ENCODE measurements around the gene POP5. TPM values are rescaled to one million over a fixed set of nuclear protein-coding genes. Genes with fewer than 3 reads are reported as not detected.
A peak's percentile ranks its signal among the peaks of the same experiment; 100 is the strongest.
"Not testable (repeated sequence)": the region's sequence is repeated elsewhere in the genome, so short reads cannot be mapped to it uniquely, and the experiment has no call there.

Gene POP5
- total and polyA plus RNA-seq, 7 experiments from 2014 or later: 42.9 to 141 (median 78.4) TPM

DNA sequence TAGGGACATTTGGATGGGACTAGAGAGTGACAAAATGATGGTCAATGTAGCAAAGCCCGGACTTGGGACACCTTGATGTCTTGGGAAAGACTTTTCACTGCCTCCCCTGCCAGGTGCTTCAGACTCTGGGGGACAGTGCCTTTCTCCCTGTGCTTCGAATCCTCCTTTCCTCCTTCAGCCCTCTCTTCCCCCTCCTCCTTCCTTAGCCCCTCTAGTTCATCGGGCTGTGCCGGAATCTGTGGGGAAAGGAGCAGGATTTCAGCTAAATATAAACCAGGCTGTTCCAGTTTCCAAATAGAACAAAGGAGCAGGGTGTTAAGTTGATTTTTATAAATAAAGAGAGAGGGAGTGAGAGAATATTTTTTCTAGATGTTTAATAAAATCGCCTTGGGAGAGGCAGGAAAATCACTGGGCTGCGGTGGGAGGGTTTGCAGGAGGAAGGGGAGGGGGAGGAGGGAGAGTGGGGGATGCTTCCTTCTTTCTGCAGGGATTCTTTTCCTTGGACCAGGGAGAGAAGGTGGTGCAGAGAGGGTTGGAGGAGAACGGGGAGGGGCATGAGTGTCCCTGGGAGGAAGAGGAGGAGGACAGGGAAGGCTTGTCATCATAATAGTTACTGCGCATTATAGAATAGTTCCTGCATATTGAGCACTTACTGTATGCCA is 37.9 kb upstream of the POP5 start:
- H3K4me1 Mint-ChIP-seq: no peaks in the 10 kb centered on the region
- Histone ChIP-seq H3K27me3 (ENCODE audit: control insufficient read depth in 2 of 2, insufficient read depth in 2 of 2, low read length in 2 of 2) (no peaks in the 10 kb centered on the region), H3K36me3 (ENCODE audit: control insufficient read depth in 2 of 3, insufficient read depth in 3 of 3, low read length in 3 of 3) (no peaks in the 10 kb centered on the region), H3K27ac (ENCODE audit: low read depth, low read length) (no peak overlapping the region), H3K4me3 (ENCODE audit: low read length) (no peak overlapping the region), H3K9me3 (ENCODE audit: control insufficient read depth in 2 of 3, low read length in 3 of 3) (no peaks in the 10 kb centered on the region), H3K4me1 (ENCODE audit: control insufficient read depth in 2 of 2, insufficient read depth in 2 of 2, low read length in 2 of 2) (no peaks in the 10 kb centered on the region)
- ChIA-PET POLR2A (interaction anchor here (0.6 kb wide), 1 partner anchor 29 kb away, joined by 3 read pairs; no protein-coding TSS in a partner anchor), CTCF (no interaction called here)
- no peak overlapping the region for H3K4me3 Mint-ChIP-seq
- H3K9me3 Mint-ChIP-seq: peaks cover 0 to 5% (median 0%) of the 10 kb centered on the region in 11 donors
- peaks cover 18 to 33% (median 25%) of the 10 kb centered on the region in 5 donors for H3K27me3 Mint-ChIP-seq
- peaks cover 0 to 4% (median 0%) of the 10 kb centered on the region in 5 donors for H3K36me3 Mint-ChIP-seq
- intact Hi-C loops (cut with micrococcal nuclease): no loop called here
- ATAC-seq (no peak), DNase-seq (no peak)
- H3K27ac Mint-ChIP-seq: no peak overlapping the region

DNA sequence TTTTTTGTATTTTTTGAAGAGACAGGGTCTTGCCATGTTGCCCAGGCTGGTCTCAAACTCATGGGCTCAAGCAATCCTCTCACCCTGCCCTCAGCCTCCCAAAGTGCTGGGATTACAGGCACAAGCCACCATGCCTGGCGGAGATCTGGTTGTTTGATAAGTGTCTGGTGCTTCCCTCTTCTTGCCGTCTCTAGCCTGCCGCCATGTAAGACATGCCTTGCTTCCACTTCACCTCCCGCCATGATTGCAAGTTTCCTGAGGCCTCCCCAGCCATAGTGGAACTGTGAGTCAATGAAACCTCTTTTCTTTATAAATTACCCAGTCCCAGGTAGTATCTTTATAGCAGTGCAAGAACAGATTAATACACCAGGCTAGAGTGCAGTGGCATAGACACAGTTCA is 36.6 kb upstream of the POP5 start:
- CTCF ChIA-PET: interaction anchor here (0.6 kb wide), 1 partner anchor 15 kb away, joined by 3 read pairs; no protein-coding TSS in a partner anchor

DNA sequence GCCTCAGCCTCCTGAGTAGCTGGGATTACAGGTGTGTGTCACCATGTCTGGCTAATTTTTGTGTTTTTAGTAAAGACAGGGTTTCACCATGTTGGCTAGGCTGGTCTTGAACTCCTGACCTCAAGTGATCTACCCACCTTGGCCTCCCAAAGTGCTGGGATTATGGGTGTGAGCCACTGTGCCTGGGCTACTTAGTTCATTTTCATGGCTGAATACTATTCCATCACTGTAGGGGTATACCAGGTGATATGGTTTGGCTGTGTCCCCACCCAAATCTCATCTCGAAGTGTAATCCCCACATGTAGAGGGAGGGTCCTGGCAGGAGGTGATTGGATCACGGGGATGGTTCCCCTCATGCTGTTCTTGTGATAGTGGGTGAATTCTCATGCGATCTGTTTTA is 36.0 kb upstream of the POP5 start:
- ATAC-seq; H3K4me1 ChIP-seq (ENCODE audit: control insufficient read depth in 2 of 2, insufficient read depth in 2 of 2, low read length in 2 of 2); H3K27ac ChIP-seq (ENCODE audit: low read depth, low read length); H3K9me3 ChIP-seq (ENCODE audit: control insufficient read depth in 2 of 3, low read length in 3 of 3); H3K27me3 ChIP-seq (ENCODE audit: control insufficient read depth in 2 of 2, insufficient read depth in 2 of 2, low read length in 2 of 2); H3K4me3 Mint-ChIP-seq; H3K4me1 Mint-ChIP-seq; H3K36me3 ChIP-seq (ENCODE audit: control insufficient read depth in 2 of 3, insufficient read depth in 3 of 3, low read length in 3 of 3); POLR2A ChIA-PET; DNase-seq; H3K4me3 ChIP-seq (ENCODE audit: low read length); H3K27ac Mint-ChIP-seq; H3K9me3 Mint-ChIP-seq; H3K36me3 Mint-ChIP-seq; intact Hi-C loops (cut with micrococcal nuclease): not testable (repeated sequence)
- peaks cover 18 to 30% (median 26%) of the 10 kb centered on the region in 5 donors for H3K27me3 Mint-ChIP-seq
- CTCF ChIA-PET: interaction anchor here (0.6 kb wide), 1 partner anchor 14 kb away, joined by 3 read pairs; no protein-coding TSS in a partner anchor

More for the DNA sequence above, 36.6 kb upstream of the POP5 start:
- ATAC-seq; H3K27ac Mint-ChIP-seq; H3K36me3 ChIP-seq (ENCODE audit: control insufficient read depth in 2 of 3, insufficient read depth in 3 of 3, low read length in 3 of 3); H3K36me3 Mint-ChIP-seq; H3K9me3 Mint-ChIP-seq; H3K9me3 ChIP-seq (ENCODE audit: control insufficient read depth in 2 of 3, low read length in 3 of 3); H3K27me3 ChIP-seq (ENCODE audit: control insufficient read depth in 2 of 2, insufficient read depth in 2 of 2, low read length in 2 of 2); POLR2A ChIA-PET; H3K27ac ChIP-seq (ENCODE audit: low read depth, low read length); intact Hi-C loops (cut with micrococcal nuclease); H3K4me3 Mint-ChIP-seq; H3K4me1 Mint-ChIP-seq; H3K4me1 ChIP-seq (ENCODE audit: control insufficient read depth in 2 of 2, insufficient read depth in 2 of 2, low read length in 2 of 2); DNase-seq; H3K4me3 ChIP-seq (ENCODE audit: low read length): not testable (repeated sequence)
- H3K27me3 Mint-ChIP-seq: peaks cover 18 to 33% (median 26%) of the 10 kb centered on the region in 5 donors

DNA sequence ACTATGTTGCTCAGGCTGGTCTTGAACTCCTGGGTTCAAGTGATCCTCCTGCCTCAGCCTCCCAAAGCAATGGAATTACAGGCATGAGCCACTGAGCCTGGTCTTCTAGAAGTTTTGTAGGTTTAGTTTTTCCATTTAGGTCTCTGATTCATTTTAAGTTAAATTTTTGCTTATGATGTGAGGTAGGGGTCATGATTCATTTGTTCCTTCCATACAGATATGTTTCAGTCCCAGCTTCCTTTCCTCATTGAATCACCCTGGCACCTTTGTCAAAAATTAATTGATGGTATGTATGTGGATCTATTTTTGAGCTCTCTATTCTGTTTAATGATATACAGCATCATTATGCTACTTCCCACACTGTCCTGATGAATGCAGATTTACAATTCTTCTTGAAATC is 33.6 kb upstream of the POP5 start:
- Histone ChIP-seq H3K4me3 (ENCODE audit: low read length) (no peak overlapping the region), H3K27me3 (ENCODE audit: control insufficient read depth in 2 of 2, insufficient read depth in 2 of 2, low read length in 2 of 2) (no peaks in the 10 kb centered on the region), H3K27ac (ENCODE audit: low read depth, low read length) (no peak overlapping the region), H3K9me3 (ENCODE audit: control insufficient read depth in 2 of 3, low read length in 3 of 3) (no peaks in the 10 kb centered on the region), H3K36me3 (ENCODE audit: control insufficient read depth in 2 of 3, insufficient read depth in 3 of 3, low read length in 3 of 3) (no peaks in the 10 kb centered on the region), H3K4me1 (ENCODE audit: control insufficient read depth in 2 of 2, insufficient read depth in 2 of 2, low read length in 2 of 2) (no peaks in the 10 kb centered on the region)
- intact Hi-C loops (cut with micrococcal nuclease): no loop called here
- H3K4me1 Mint-ChIP-seq: no peaks in the 10 kb centered on the region
- POLR2A ChIA-PET: interaction anchor here (0.8 kb wide), 1 partner anchor 86 kb away, joined by 3 read pairs; no protein-coding TSS in a partner anchor
- no peak overlapping the region for H3K27ac Mint-ChIP-seq
- DNase-seq (no peak), ATAC-seq (no peak)
- H3K36me3 Mint-ChIP-seq: peaks cover 0 to 4% (median 0%) of the 10 kb centered on the region in 5 donors
- H3K9me3 Mint-ChIP-seq: peaks cover 0 to 5% (median 0%) of the 10 kb centered on the region in 11 donors
- CTCF ChIA-PET: no interaction called here
- peaks cover 9 to 21% (median 15%) of the 10 kb centered on the region in 5 donors for H3K27me3 Mint-ChIP-seq
- no peak overlapping the region for H3K4me3 Mint-ChIP-seq

DNA sequence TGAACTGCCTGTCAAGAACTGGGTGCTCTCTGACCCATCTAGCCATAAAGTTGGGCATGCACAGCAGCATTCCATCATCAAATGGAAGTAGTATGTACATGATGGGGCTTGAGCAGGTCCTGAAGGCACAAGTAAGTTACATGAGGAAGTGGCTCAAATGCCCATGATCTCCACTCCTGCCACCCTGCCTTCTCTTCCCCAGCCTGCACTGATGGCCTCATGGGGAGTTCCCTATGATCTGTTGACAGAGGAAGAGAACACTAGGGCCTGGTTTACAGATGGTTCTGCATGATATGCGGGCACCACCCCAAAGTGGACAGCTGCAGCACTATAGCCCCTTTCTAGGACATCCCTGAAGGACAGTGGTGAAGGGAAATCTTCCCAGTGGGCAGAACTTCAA is 30.3 kb upstream of the POP5 start:
- H3K36me3 Mint-ChIP-seq; H3K36me3 ChIP-seq (ENCODE audit: control insufficient read depth in 2 of 3, insufficient read depth in 3 of 3, low read length in 3 of 3); CTCF ChIA-PET; intact Hi-C loops (cut with micrococcal nuclease); H3K4me3 Mint-ChIP-seq; H3K9me3 ChIP-seq (ENCODE audit: control insufficient read depth in 2 of 3, low read length in 3 of 3); H3K27me3 ChIP-seq (ENCODE audit: control insufficient read depth in 2 of 2, insufficient read depth in 2 of 2, low read length in 2 of 2); H3K4me3 ChIP-seq (ENCODE audit: low read length); H3K27me3 Mint-ChIP-seq; DNase-seq; ATAC-seq; H3K27ac Mint-ChIP-seq; H3K9me3 Mint-ChIP-seq; H3K4me1 Mint-ChIP-seq; H3K27ac ChIP-seq (ENCODE audit: low read depth, low read length); POLR2A ChIA-PET; H3K4me1 ChIP-seq (ENCODE audit: control insufficient read depth in 2 of 2, insufficient read depth in 2 of 2, low read length in 2 of 2): not testable (repeated sequence)

DNA sequence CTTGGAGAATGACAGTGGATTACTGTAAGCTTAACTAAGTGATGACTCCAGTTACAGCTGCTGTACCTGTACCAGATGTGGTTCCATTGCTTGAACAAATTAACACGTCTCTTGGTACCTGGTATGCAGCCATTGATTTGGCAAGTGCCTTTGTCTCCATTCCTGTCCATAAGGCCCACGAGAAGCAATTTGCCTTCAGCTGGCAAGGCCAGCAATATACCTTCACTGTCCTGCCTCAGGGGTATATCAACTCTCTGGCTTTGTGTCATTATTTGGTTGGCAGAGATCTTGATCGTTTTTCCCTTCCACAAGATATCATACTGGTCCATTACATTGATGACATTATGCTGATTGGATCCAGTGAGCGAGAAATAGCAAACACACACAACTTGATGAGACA is 29.4 kb upstream of the POP5 start:
- no peak overlapping the region for H3K27ac Mint-ChIP-seq
- CTCF ChIA-PET: no interaction called here
- no peaks in the 10 kb centered on the region for H3K4me1 Mint-ChIP-seq
- ATAC-seq: no peak
- H3K9me3 Mint-ChIP-seq: no peaks in the 10 kb centered on the region
- Histone ChIP-seq H3K4me1 (ENCODE audit: control insufficient read depth in 2 of 2, insufficient read depth in 2 of 2, low read length in 2 of 2) (no peaks in the 10 kb centered on the region), H3K9me3 (ENCODE audit: control insufficient read depth in 2 of 3, low read length in 3 of 3) (no peaks in the 10 kb centered on the region), H3K27ac (ENCODE audit: low read depth, low read length) (no peak overlapping the region), H3K27me3 (ENCODE audit: control insufficient read depth in 2 of 2, insufficient read depth in 2 of 2, low read length in 2 of 2) (no peaks in the 10 kb centered on the region), H3K4me3 (ENCODE audit: low read length) (no peak overlapping the region), H3K36me3 (ENCODE audit: control insufficient read depth in 2 of 3, insufficient read depth in 3 of 3, low read length in 3 of 3) (no peaks in the 10 kb centered on the region)
- POLR2A ChIA-PET: no interaction called here
- no peaks in the 10 kb centered on the region for H3K36me3 Mint-ChIP-seq
- intact Hi-C loops (cut with micrococcal nuclease): no loop called here
- no peak overlapping the region for H3K4me3 Mint-ChIP-seq
- peaks cover 0 to 6% (median 3%) of the 10 kb centered on the region in 5 donors for H3K27me3 Mint-ChIP-seq
- no peak for DNase-seq

DNA sequence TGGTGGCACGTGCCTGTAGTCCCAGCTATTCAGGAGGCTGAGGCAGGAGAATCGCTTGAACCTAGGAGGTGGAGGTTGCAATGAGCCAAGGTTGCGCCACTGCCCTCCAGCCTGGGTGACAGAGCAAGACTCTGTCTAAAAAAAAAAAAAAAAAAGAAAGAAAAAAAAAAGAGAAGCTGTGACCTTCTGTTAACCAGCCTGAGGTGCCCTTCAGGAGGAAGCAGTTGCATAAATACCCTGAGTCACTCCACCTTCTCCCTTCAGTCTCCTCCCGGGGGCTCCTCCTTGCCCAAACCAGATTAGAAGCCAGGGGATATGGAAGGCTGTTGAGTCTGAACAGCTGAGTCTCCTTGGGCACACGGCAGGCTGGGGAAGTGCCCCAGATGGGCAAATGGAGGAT is 21.2 kb upstream of the POP5 start:
- not testable (repeated sequence) for H3K27ac ChIP-seq (ENCODE audit: low read depth, low read length); H3K4me3 Mint-ChIP-seq
- H3K27me3 Mint-ChIP-seq: peaks cover 0 to 15% (median 10%) of the 10 kb centered on the region in 5 donors

More for the DNA sequence above, 21.2 kb upstream of the POP5 start:
- POLR2A ChIA-PET; H3K9me3 ChIP-seq (ENCODE audit: control insufficient read depth in 2 of 3, low read length in 3 of 3); DNase-seq; H3K27me3 ChIP-seq (ENCODE audit: control insufficient read depth in 2 of 2, insufficient read depth in 2 of 2, low read length in 2 of 2); H3K4me1 Mint-ChIP-seq; H3K36me3 Mint-ChIP-seq; H3K4me1 ChIP-seq (ENCODE audit: control insufficient read depth in 2 of 2, insufficient read depth in 2 of 2, low read length in 2 of 2); H3K9me3 Mint-ChIP-seq; intact Hi-C loops (cut with micrococcal nuclease); H3K27ac Mint-ChIP-seq; H3K36me3 ChIP-seq (ENCODE audit: control insufficient read depth in 2 of 3, insufficient read depth in 3 of 3, low read length in 3 of 3); H3K4me3 ChIP-seq (ENCODE audit: low read length): not testable (repeated sequence)
- ATAC-seq: peak; percentile 86
- CTCF ChIA-PET: interaction anchor here (0.7 kb wide), 2 partner anchors 15 to 67 kb away, joined by 3 read pairs; no protein-coding TSS in a partner anchor
